Trophoblast cell (in vitro differentiated cells and primary cell): Measurements from ENCODE around the gene PPM1H.
A peak's percentile ranks its signal among the peaks of the same experiment; 100 is the strongest.

Experiments used
- DNase-seq, 2 donors: peaks; one replicate each; pipeline ENCODE4 v3.0.0-alpha.2; 2016
- H2AFZ ChIP-seq: 2 replicates; pipeline ENCODE4 v1.6.1; 2013; ENCODE audit warnings: low read length, moderate library complexity, mild to moderate bottlenecking; ENCODE audit not compliant: insufficient read depth, poor library complexity
- H2AK5ac ChIP-seq: 2 replicates; pipeline ENCODE4 v1.6.1; 2013; ENCODE audit warnings: mild to moderate bottlenecking, low read length
- H2BK120ac ChIP-seq: 2 replicates; pipeline ENCODE4 v1.6.1; 2013; ENCODE audit warnings: low read length, mild to moderate bottlenecking, moderate library complexity; ENCODE audit not compliant: insufficient read depth, poor library complexity
- H2BK12ac ChIP-seq: 2 replicates; pipeline ENCODE4 v1.6.1; 2013; ENCODE audit warnings: mild to moderate bottlenecking, low read length, moderate library complexity
- H2BK5ac ChIP-seq: 2 replicates; pipeline ENCODE4 v1.6.1; 2013; ENCODE audit warnings: low read length, low read depth, moderate library complexity, mild to moderate bottlenecking; ENCODE audit not compliant: poor library complexity
- H3K14ac ChIP-seq: 2 replicates; pipeline ENCODE4 v1.6.1; 2013; ENCODE audit warnings: mild to moderate bottlenecking, low read length
- H3K18ac ChIP-seq: 2 replicates; pipeline ENCODE4 v1.6.1; 2013; ENCODE audit warnings: mild to moderate bottlenecking, low read length
- H3K23ac ChIP-seq: 2 replicates; pipeline ENCODE4 v1.6.1; 2013; ENCODE audit warnings: low read length
- H3K27ac ChIP-seq: 2 replicates; pipeline ENCODE4 v1.5.1; 2013; ENCODE audit warnings: low read depth, mild to moderate bottlenecking, inconsistent platforms, low read length, moderate library complexity
- H3K27me3 ChIP-seq: 2 replicates; pipeline ENCODE4 v1.6.1; 2013; ENCODE audit warnings: inconsistent platforms, mild to moderate bottlenecking, low read length, moderate library complexity; ENCODE audit not compliant: insufficient read depth
- H3K36me3 ChIP-seq, 2 experiments: 1 replicate in 1 of 2; 2 replicates in 1 of 2; pipeline ENCODE4 v1.6.1; 2013; ENCODE audit warnings: low read length in 2 of 2, mild to moderate bottlenecking in 2 of 2, moderate library complexity in 1 of 2; ENCODE audit not compliant: insufficient read depth in 2 of 2, control insufficient read depth in 1 of 2
- H3K4ac ChIP-seq: 2 replicates; pipeline ENCODE4 v1.6.1; 2013; ENCODE audit warnings: low read depth, mild to moderate bottlenecking, low read length, moderate library complexity
- H3K4me1 ChIP-seq, 2 experiments: 1 replicate in 1 of 2; 2 replicates in 1 of 2; pipeline ENCODE4 v1.6.1; 2013; ENCODE audit warnings: low read length in 2 of 2, mild to moderate bottlenecking in 2 of 2, moderate library complexity in 1 of 2; ENCODE audit not compliant: insufficient read depth in 2 of 2, control insufficient read depth in 1 of 2
- H3K4me2 ChIP-seq: 2 replicates; pipeline ENCODE4 v1.6.1; 2013; ENCODE audit warnings: inconsistent platforms, mild to moderate bottlenecking, low read length, moderate library complexity
- H3K4me3 ChIP-seq: 2 replicates; pipeline ENCODE4 v1.5.1; 2013; ENCODE audit warnings: mild to moderate bottlenecking, low read depth, low read length, inconsistent platforms
- H3K79me1 ChIP-seq: one replicate; pipeline ENCODE4 v1.6.1; 2013; ENCODE audit warnings: low read length
- H3K79me2 ChIP-seq: 2 replicates; pipeline ENCODE4 v1.6.1; 2013; ENCODE audit warnings: low read length, mild to moderate bottlenecking; ENCODE audit not compliant: control insufficient read depth, insufficient read depth, poor library complexity
- H3K9ac ChIP-seq: 2 replicates; pipeline ENCODE4 v1.6.1; 2013; ENCODE audit warnings: mild to moderate bottlenecking, low read length
- H3K9me3 ChIP-seq: 2 replicates; pipeline ENCODE4 v1.6.1; 2013; ENCODE audit warnings: low read depth, mild to moderate bottlenecking, control low read depth, inconsistent platforms, low read length; ENCODE audit not compliant: insufficient read depth
- H4K12ac ChIP-seq: 2 replicates; pipeline ENCODE4 v1.6.1; 2013; ENCODE audit warnings: low read depth, mild to moderate bottlenecking, low read length, moderate library complexity
- H4K8ac ChIP-seq: 2 replicates; pipeline ENCODE4 v1.6.1; 2013; ENCODE audit warnings: low read depth, mild to moderate bottlenecking, low read length, moderate library complexity
- H4K91ac ChIP-seq: one replicate; pipeline ENCODE4 v1.6.1; 2013; ENCODE audit warnings: low read depth, mild to moderate bottlenecking, low read length, moderate library complexity
- WGBS: extraction: QIAGEN DNeasy Blood & Tissue Kit; methylation state at CpG from one replicate; pipeline ENCODE4 v1.1.7; 2013; ENCODE audit warnings: missing lambda C conversion rate; ENCODE audit not compliant: insufficient read length, insufficient coverage; ENCODE audit errors: extremely low coverage; 5-methylcytosine and 5-hydroxymethylcytosine counted together

PPM1H gene

DNA sequence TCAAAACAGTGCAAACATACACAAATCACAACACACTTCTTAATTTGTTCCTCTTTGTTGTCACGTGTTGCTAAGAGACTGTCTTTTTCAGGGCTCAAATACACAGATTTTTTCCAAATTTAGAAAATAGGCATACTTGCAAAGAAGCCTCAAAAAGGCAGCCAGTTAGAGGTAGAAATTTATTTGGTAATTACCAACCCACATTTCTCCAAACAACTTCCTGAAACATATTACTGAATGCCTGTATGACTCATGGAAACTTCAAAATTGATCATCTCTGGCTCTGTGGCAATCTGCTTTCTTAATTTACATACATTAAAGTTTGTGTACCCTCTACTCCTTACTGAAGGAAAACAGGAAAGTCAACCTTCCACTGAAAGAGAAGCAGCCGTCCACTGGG is 36.4 kb downstream of the PPM1H start:
- WGBS, result no CpG with 5 or more reads among the region's 2 CpGs

DNA sequence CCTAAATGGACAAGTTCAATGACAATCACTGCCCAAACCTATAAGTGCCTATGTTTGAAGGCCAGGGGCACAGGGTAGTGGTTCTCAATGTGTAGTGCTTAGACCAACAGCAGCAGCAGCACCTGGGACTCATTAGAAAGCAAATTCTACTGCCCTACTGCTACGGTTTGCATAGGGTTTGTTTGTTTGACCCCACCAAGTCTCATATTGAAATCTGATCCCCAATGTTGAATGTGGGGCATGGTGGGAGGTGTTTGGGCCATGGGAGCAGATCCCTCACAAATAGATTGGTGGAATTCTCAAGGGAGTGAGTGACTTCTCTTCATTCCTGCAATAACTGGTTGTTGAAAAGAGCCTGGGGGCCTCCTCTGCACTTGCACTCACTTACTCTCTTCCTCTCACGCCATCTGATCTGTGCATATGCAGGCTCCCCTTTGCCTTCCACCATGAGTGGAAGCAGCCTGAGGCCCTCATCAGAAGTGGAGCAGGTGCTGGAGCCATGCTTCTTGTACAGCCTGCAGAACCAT is 39.5 kb downstream of the PPM1H start:
- Histone ChIP-seq H3K79me2 (no peaks in the 10 kb centered on the region), H3K9me3 (no peaks in the 10 kb centered on the region), H4K8ac (no peak overlapping the region), H3K79me1 (peaks cover 1% of the 10 kb centered on the region), H3K4ac (no peak overlapping the region), H3K4me2 (no peak overlapping the region), H3K4me3 (no peak overlapping the region), H3K27ac (no peak overlapping the region), H3K4me1 (peaks cover 3 to 6% of the 10 kb centered on the region in 2 experiments), H3K9ac (no peak overlapping the region), H3K14ac (no peak overlapping the region), H2BK5ac (no peak overlapping the region), H3K23ac (no peak overlapping the region), H4K12ac (no peak overlapping the region), H2AK5ac (no peak overlapping the region), H3K36me3 (no peaks in the 10 kb centered on the region), H2BK120ac (no peak overlapping the region), H2BK12ac (no peak overlapping the region), H2AFZ (no peak overlapping the region), H3K27me3 (no peaks in the 10 kb centered on the region), H3K18ac (no peak overlapping the region), H4K91ac (no peak overlapping the region)
- DNase-seq, result no peak
- WGBS, result no CpG with 5 or more reads among the region's 2 CpGs

More for the DNA sequence above, 36.4 kb downstream of the PPM1H start:
- H3K4me3 ChIP-seq, result no peak overlapping the region
- H3K36me3 ChIP-seq, result no peaks in the 10 kb centered on the region
- no peak overlapping the region for H3K9ac ChIP-seq
- no peak overlapping the region for H4K12ac ChIP-seq
- H3K27ac ChIP-seq, result no peak overlapping the region
- no peak overlapping the region for H2AK5ac ChIP-seq
- no peak overlapping the region for H4K91ac ChIP-seq
- H2BK120ac ChIP-seq, result no peak overlapping the region
- no peak overlapping the region for H3K18ac ChIP-seq
- peak in 1 of 2 donors; percentile 18 for DNase-seq
- H3K4me2 ChIP-seq, result no peak overlapping the region
- H2AFZ ChIP-seq, result no peak overlapping the region
- no peaks in the 10 kb centered on the region for H3K79me2 ChIP-seq
- H2BK5ac ChIP-seq, result no peak overlapping the region
- no peak overlapping the region for H3K14ac ChIP-seq
- H3K23ac ChIP-seq, result no peak overlapping the region
- no peaks in the 10 kb centered on the region for H3K27me3 ChIP-seq
- no peak overlapping the region for H3K4ac ChIP-seq
- H4K8ac ChIP-seq, result no peak overlapping the region
- no peak overlapping the region for H2BK12ac ChIP-seq
- no peaks in the 10 kb centered on the region for H3K9me3 ChIP-seq
- peaks cover 3 to 6% of the 10 kb centered on the region in 2 experiments for H3K4me1 ChIP-seq
- H3K79me1 ChIP-seq, result peaks cover 4% of the 10 kb centered on the region

- no CpG with 5 or more reads among the region's 1 CpG for WGBS
- no peak overlapping the region for H3K23ac ChIP-seq
Measured at GRCh38 chr12:62893276-62893675, 41.7 kb downstream of the PPM1H start.

GRCh38 chr12:62891805-62892549 is 43.0 kb downstream of the PPM1H start:
- H2BK12ac ChIP-seq, result no peak overlapping the region
- H3K4ac ChIP-seq, result no peak overlapping the region
- H3K23ac ChIP-seq, result no peak overlapping the region
- no peak overlapping the region for H2BK120ac ChIP-seq
- no CpG with 5 or more reads among the region's 5 CpGs for WGBS
- H2AK5ac ChIP-seq, result no peak overlapping the region
- peaks cover 3% of the 10 kb centered on the region in 2 experiments for H3K4me1 ChIP-seq
- no peak overlapping the region for H3K14ac ChIP-seq
- H4K91ac ChIP-seq, result no peak overlapping the region
- H4K12ac ChIP-seq, result no peak overlapping the region
- no peaks in the 10 kb centered on the region for H3K79me2 ChIP-seq
- H3K27ac ChIP-seq, result no peak overlapping the region
- no peak overlapping the region for H3K9ac ChIP-seq
- H3K79me1 ChIP-seq, result no peaks in the 10 kb centered on the region
- peak; percentile 29 to 89 for DNase-seq
- no peaks in the 10 kb centered on the region for H3K36me3 ChIP-seq
- H4K8ac ChIP-seq, result no peak overlapping the region
- H3K27me3 ChIP-seq, result no peaks in the 10 kb centered on the region
- H3K18ac ChIP-seq, result no peak overlapping the region
- no peak overlapping the region for H3K4me2 ChIP-seq
- no peak overlapping the region for H2BK5ac ChIP-seq
- no peak overlapping the region for H3K4me3 ChIP-seq
- H3K9me3 ChIP-seq, result no peaks in the 10 kb centered on the region
- no peak overlapping the region for H2AFZ ChIP-seq

More at GRCh38 chr12:62893276-62893675, 41.7 kb downstream of the PPM1H start:
- H4K91ac ChIP-seq, result no peak overlapping the region
- no peak overlapping the region for H3K27ac ChIP-seq
- no peaks in the 10 kb centered on the region for H3K27me3 ChIP-seq
- H3K36me3 ChIP-seq, result no peaks in the 10 kb centered on the region
- H3K4me2 ChIP-seq, result no peak overlapping the region
- no peaks in the 10 kb centered on the region for H3K79me2 ChIP-seq
- H3K9ac ChIP-seq, result no peak overlapping the region
- no peak overlapping the region for H3K4me3 ChIP-seq
- H2BK5ac ChIP-seq, result no peak overlapping the region
- H3K14ac ChIP-seq, result no peak overlapping the region
- H3K9me3 ChIP-seq, result no peaks in the 10 kb centered on the region
- H2BK12ac ChIP-seq, result no peak overlapping the region
- peak overlapping the region; percentile 37 for H3K4ac ChIP-seq
- H3K4me1 ChIP-seq, result peaks cover 3% of the 10 kb centered on the region in 2 experiments
- H4K8ac ChIP-seq, result no peak overlapping the region
- no peak overlapping the region for H2BK120ac ChIP-seq
- no peaks in the 10 kb centered on the region for H3K79me1 ChIP-seq
- H3K18ac ChIP-seq, result no peak overlapping the region
- no peak overlapping the region for H2AK5ac ChIP-seq
- no peak overlapping the region for H4K12ac ChIP-seq
- no peak for DNase-seq
- H2AFZ ChIP-seq, result no peak overlapping the region
